HCT116 (cell line): Measurements from ENCODE around the gene PROX2.

Source experiments
- ATF3 ChIP-seq: IDR thresholded peaks from 2 replicates; pipeline ENCODE4 v1.6.1; 2012
- CEBPB ChIP-seq: IDR thresholded peaks from 2 replicates; pipeline ENCODE4 v1.6.1; 2012; ENCODE audit warnings: low read depth
- CTCF ChIP-seq, 3 experiments: fragments of 200-600 bp in 1 of 3; sonication (generic) in 1 of 3; IDR thresholded peaks in 2 of 3; conservative IDR thresholded peaks in 1 of 3; 2 replicates each; pipeline ENCODE4 v1.5.1; 2012 to 2017; ENCODE audit warnings: low read depth in 2 of 3, low read length in 2 of 3, antibody characterized with exemption in 1 of 3, borderline replicate concordance in 1 of 3, control low read depth in 1 of 3, mild to moderate bottlenecking in 1 of 3, mixed read lengths in 1 of 3, mixed run types in 1 of 3, moderate library complexity in 1 of 3; ENCODE audit not compliant: insufficient read depth in 1 of 3
- EZH2 ChIP-seq: fragments of 200-600 bp; sonication (generic); IDR thresholded peaks from 2 replicates; pipeline ENCODE4 v1.6.1; 2017; ENCODE audit warnings: antibody characterized with exemption, mixed run types
- EZH2phosphoT487 ChIP-seq: fragments of 200-600 bp; IDR thresholded peaks from 2 replicates; pipeline ENCODE4 v1.6.1; 2018; ENCODE audit warnings: antibody characterized with exemption, borderline replicate concordance
- MAX ChIP-seq: IDR thresholded peaks from 2 replicates; pipeline ENCODE4 v1.6.1; 2012
- POLR2A ChIP-seq: IDR thresholded peaks from 2 replicates; pipeline ENCODE4 v1.7.0; 2011; ENCODE audit warnings: borderline replicate concordance; ENCODE audit not compliant: insufficient read depth, insufficient read length; ENCODE audit errors: extremely low read depth
- POLR2AphosphoS5 ChIP-seq: IDR thresholded peaks from 2 replicates; pipeline ENCODE4 v1.6.1; 2011; ENCODE audit warnings: mild to moderate bottlenecking, low read depth, low read length, moderate library complexity
- RAD21 ChIP-seq: IDR thresholded peaks from 2 replicates; pipeline ENCODE4 v1.6.1; 2012; ENCODE audit warnings: low read depth, mild to moderate bottlenecking
- REST ChIP-seq: IDR thresholded peaks from 2 replicates; pipeline ENCODE4 v1.6.1; 2012; ENCODE audit warnings: low read depth
- ZFX ChIP-seq: fragments of 450-650 bp; IDR thresholded peaks from 2 replicates; pipeline ENCODE4 v1.6.1; 2017
- ZNF274 ChIP-seq: fragments of 200-500 bp; sonication (Bioruptor generic); IDR thresholded peaks from 2 replicates; pipeline ENCODE4 v1.6.1; 2014; ENCODE audit warnings: mild to moderate bottlenecking, low read depth, low read length, inconsistent platforms

- no peak for TF ChIP-seq POLR2A
- no peak for TF ChIP-seq CTCF (IDR thresholded peaks at IDR 0.05 in 2 of 3, conservative IDR thresholded peaks at IDR 0.05 in 1 of 3; ENCODE audit: borderline replicate concordance in 1 of 3, insufficient read depth in 1 of 3, low read depth in 2 of 3, low read length in 2 of 3)
- no peak for TF ChIP-seq EZH2
- TF ChIP-seq MAX: no peak
- no peak for TF ChIP-seq ZFX
- TF ChIP-seq ZNF274: no peak
- TF ChIP-seq REST: no peak
- no peak for TF ChIP-seq EZH2phosphoT487
- TF ChIP-seq ATF3: no peak
- no peak for TF ChIP-seq POLR2AphosphoS5
- TF ChIP-seq CEBPB: no peak
- TF ChIP-seq RAD21: no peak
Measured at GRCh38 chr14:74909501-74909900, 33.6 kb upstream of the PROX2 start.
